SU-DHL-6 (cell line): ENCODE data around the gene UXS1.

Experiments used
- H2AFZ ChIP-seq: fragments of 200-600 bp; sonication (generic); 2 replicates; pipeline ENCODE4 v1.6.1; 2014; ENCODE audit warnings: low read depth, mild to moderate bottlenecking, moderate library complexity, mixed read lengths, antibody characterized with exemption, low read length; ENCODE audit not compliant: severe bottlenecking
- H3F3A ChIP-seq: fragments of 200-600 bp; shearing (Covaris generic); 2 replicates; pipeline ENCODE4 v1.6.0; 2016; ENCODE audit warnings: antibody characterized with exemption, mild to moderate bottlenecking; ENCODE audit not compliant: insufficient read depth
- H3K27ac ChIP-seq: fragments of 200-600 bp; sonication (generic); 2 replicates; pipeline ENCODE4 v1.5.1; 2016; ENCODE audit warnings: low read depth, mild to moderate bottlenecking, low read length, moderate library complexity, mixed read lengths
- H3K27me3 ChIP-seq: fragments of 200-600 bp; sonication (generic), shearing (Covaris generic); 2 replicates; pipeline ENCODE4 v1.6.0; 2014; ENCODE audit warnings: mild to moderate bottlenecking, low read length
- H3K36me3 ChIP-seq: fragments of 200-600 bp; sonication (generic); 2 replicates; pipeline ENCODE4 v1.6.1; 2014; ENCODE audit warnings: mild to moderate bottlenecking, low read length, mixed read lengths
- H3K4me2 ChIP-seq: fragments of 300-600, 200-600 bp; shearing (Covaris generic), sonication (generic); 2 replicates; pipeline ENCODE4 v1.6.0; 2014; ENCODE audit warnings: low read length, low read depth, mild to moderate bottlenecking; ENCODE audit not compliant: poor library complexity, severe bottlenecking
- H3K4me3 ChIP-seq: fragments of 200-600 bp; sonication (generic); 2 replicates; pipeline ENCODE4 v1.5.1; 2014; ENCODE audit warnings: antibody characterized with exemption, low read length, mild to moderate bottlenecking, mixed read lengths; ENCODE audit not compliant: insufficient read depth, poor library complexity, severe bottlenecking
- H3K79me2 ChIP-seq: fragments of 200-600 bp; sonication (generic); 2 replicates; pipeline ENCODE4 v1.6.1; 2014; ENCODE audit warnings: mild to moderate bottlenecking, low read length, moderate library complexity; ENCODE audit not compliant: insufficient read depth
- H3K9ac ChIP-seq: fragments of 200-600 bp; sonication (generic); 2 replicates; pipeline ENCODE4 v1.7.0; 2014; ENCODE audit warnings: mild to moderate bottlenecking, low read length
- H3K9me2 ChIP-seq: fragments of 200-600 bp; sonication (generic); replicated peaks from 2 replicates; pipeline ENCODE4 v1.6.1; 2014; ENCODE audit warnings: low read length; ENCODE audit not compliant: insufficient read depth
- H3K9me3 ChIP-seq: fragments of 200-600 bp; sonication (generic); 2 replicates; pipeline ENCODE4 v1.6.1; 2014; ENCODE audit warnings: low read length, mixed read lengths; ENCODE audit not compliant: insufficient read depth
- H4K20me1 ChIP-seq: fragments of 200-600 bp; sonication (generic); 2 replicates; pipeline ENCODE4 v1.6.1; 2014; ENCODE audit warnings: low read depth, mild to moderate bottlenecking, antibody characterized with exemption, low read length, moderate library complexity, mixed read lengths
- CTCF ChIP-seq: fragments of 200-600 bp; sonication (generic); IDR thresholded peaks from one replicate; pipeline ENCODE4 v1.5.1; 2017; ENCODE audit warnings: antibody characterized with exemption, mild to moderate bottlenecking, low read length, moderate library complexity; ENCODE audit not compliant: insufficient read depth, poor library complexity, severe bottlenecking
- EZH2phosphoT487 ChIP-seq: fragments of 200-600 bp; sonication (generic), shearing (Covaris generic); conservative IDR thresholded peaks from 2 replicates; pipeline ENCODE4 v1.6.1; 2018; ENCODE audit warnings: mild to moderate bottlenecking, antibody characterized with exemption, low read length, moderate library complexity, mixed read lengths

The UXS1 gene

GRCh38 chr2:106053116-106053515 is 141.0 kb downstream of the UXS1 start:
- Histone ChIP-seq H3K27me3 (no peaks in the 10 kb centered on the region; the same call in 1 of the 2 replicates), H3K27ac (no peak overlapping the region), H3K4me2 (no peak overlapping the region), H3K4me3 (no peak overlapping the region), H3K79me2 (no peaks in the 10 kb centered on the region), H3K36me3 (no peaks in the 10 kb centered on the region), H3K9me3 (no peaks in the 10 kb centered on the region), H2AFZ (no peak overlapping the region), H3K9me2 (no peaks in the 10 kb centered on the region), H3K9ac (no peak overlapping the region), H4K20me1 (no peaks in the 10 kb centered on the region), H3F3A (no peaks in the 10 kb centered on the region)
- TF ChIP-seq CTCF (no peak), EZH2phosphoT487 (no peak)

GRCh38 chr2:106044859-106045258 is 149.2 kb downstream of the UXS1 start:
- H3K9me2 ChIP-seq = no peaks in the 10 kb centered on the region
- no peak overlapping the region for H3K27ac ChIP-seq
- TF ChIP-seq CTCF = no peak
- TF ChIP-seq EZH2phosphoT487 = no peak
- no peaks in the 10 kb centered on the region for H4K20me1 ChIP-seq
- no peaks in the 10 kb centered on the region for H3K79me2 ChIP-seq
- no peak overlapping the region for H3K9ac ChIP-seq
- no peaks in the 10 kb centered on the region for H3F3A ChIP-seq
- no peaks in the 10 kb centered on the region for H3K27me3 ChIP-seq
- H3K4me2 ChIP-seq = no peak overlapping the region
- H2AFZ ChIP-seq = no peak overlapping the region
- no peaks in the 10 kb centered on the region for H3K9me3 ChIP-seq
- no peaks in the 10 kb centered on the region for H3K36me3 ChIP-seq
- no peak overlapping the region for H3K4me3 ChIP-seq

- Histone ChIP-seq H3K9ac (no peak overlapping the region), H3K79me2 (no peaks in the 10 kb centered on the region), H3K4me2 (no peak overlapping the region), H2AFZ (no peak overlapping the region), H3F3A (no peaks in the 10 kb centered on the region), H3K27ac (no peak overlapping the region), H4K20me1 (no peaks in the 10 kb centered on the region), H3K9me2 (no peaks in the 10 kb centered on the region), H3K27me3 (no peaks in the 10 kb centered on the region), H3K9me3 (no peaks in the 10 kb centered on the region), H3K36me3 (no peaks in the 10 kb centered on the region), H3K4me3 (no peak overlapping the region)
- TF ChIP-seq CTCF = no peak
Measured at GRCh38 chr2:106044021-106044420, 150.1 kb downstream of the UXS1 start.
